Endothelial cell of umbilical vein (primary cell): ENCODE results near the gene ZNF618. TPM values are rescaled to one million over a fixed set of nuclear protein-coding genes. Genes with fewer than 3 reads are reported as not detected.

ENCODE experiments used
- BruUV-seq: library from RNA; stranded (reverse); fragments of 400-500 nt; replicated peaks from 2 replicates; lab custom pipeline; 2021; lab: Mats Ljungman, UMichigan
- CTCF ChIA-PET: fragments of 300-600, 350-600 bp; sonication (Branson Sonifier 250); formaldehyde crosslinking; loops from one replicate; lab custom pipeline; 2021; ENCODE audit warnings: antibody characterized with exemption, inconsistent platforms; lab: Charles Lee
- POLR2A ChIA-PET: fragments of 300-600, 350-600 bp; sonication (Branson Sonifier 250); formaldehyde crosslinking; loops from one replicate; lab custom pipeline; 2021; ENCODE audit warnings: antibody characterized with exemption, inconsistent platforms; lab: Charles Lee
- DNase-seq: peaks from one replicate; pipeline ENCODE4 v3.0.0-alpha.2; 2011; ENCODE audit warnings: low read depth, low spot score
- FAIRE-seq: peaks from 2 replicates; lab custom pipeline; 2011; peaks lifted over from hg19 to GRCh38; lab: Jason Lieb, UNC
- H2AFZ ChIP-seq: 2 replicates; pipeline ENCODE4 v1.6.0; 2012; ENCODE audit warnings: low read depth, low read length, control low read depth, inconsistent platforms
- H3K27ac ChIP-seq: 2 replicates; pipeline ENCODE4 v1.5.1; 2011; ENCODE audit warnings: low read depth, mild to moderate bottlenecking, control low read depth, low read length, moderate library complexity; ENCODE audit not compliant: insufficient read depth
- H3K27me3 ChIP-seq, 2 experiments: 2 replicates each; pipeline versions ENCODE4 v1.6.0 to v1.6.1; 2011; ENCODE audit warnings: low read length in 2 of 2, mixed read lengths in 1 of 2; ENCODE audit not compliant: control insufficient read depth in 2 of 2, insufficient read depth in 2 of 2
- H3K36me3 ChIP-seq, 2 experiments: 2 replicates in 1 of 2; 3 replicates in 1 of 2; pipeline ENCODE4 v1.5.1; 2011; ENCODE audit warnings: low read length in 2 of 2, mild to moderate bottlenecking in 1 of 2, moderate library complexity in 1 of 2; ENCODE audit not compliant: control insufficient read depth in 2 of 2, insufficient read depth in 2 of 2; ENCODE audit errors: extremely low read depth in 1 of 2
- H3K4me1 ChIP-seq: 3 replicates; pipeline ENCODE4 v1.5.1; 2011; ENCODE audit warnings: mild to moderate bottlenecking, low read length; ENCODE audit not compliant: control insufficient read depth, insufficient read depth; ENCODE audit errors: extremely low read depth
- H3K4me2 ChIP-seq: 2 replicates; pipeline ENCODE4 v1.6.1; 2011; ENCODE audit warnings: low read length, control low read depth, mixed read lengths; ENCODE audit not compliant: insufficient read depth
- H3K4me3 ChIP-seq, 3 experiments: fragments of 200-600 bp in 1 of 3; sonication (generic), shearing (Covaris generic) in 1 of 3; replicated peaks in 1 of 3; 2 replicates each; pipeline ENCODE4 v1.5.1; 2011 to 2016; ENCODE audit warnings: control low read depth in 3 of 3, low read length in 3 of 3, mild to moderate bottlenecking in 2 of 3, inconsistent platforms in 1 of 3, low read depth in 1 of 3, moderate library complexity in 1 of 3; ENCODE audit not compliant: insufficient read depth in 1 of 3
- H3K79me2 ChIP-seq: 2 replicates; pipeline ENCODE4 v1.6.0; 2012; ENCODE audit warnings: low read length, inconsistent platforms; ENCODE audit not compliant: control insufficient read depth, insufficient read depth
- H3K9ac ChIP-seq: replicated peaks from 2 replicates; pipeline ENCODE3; 2011; ENCODE audit warnings: low read length, control low read depth; ENCODE audit not compliant: insufficient read depth; ENCODE audit errors: extremely low read depth
- H3K9me1 ChIP-seq: replicated peaks from 3 replicates; pipeline ENCODE4 v1.6.0; 2011; ENCODE audit warnings: mild to moderate bottlenecking, low read length; ENCODE audit not compliant: control insufficient read depth, insufficient read depth; ENCODE audit errors: extremely low read depth
- H3K9me3 ChIP-seq: replicated peaks from 2 replicates; pipeline ENCODE4 v1.5.1; 2012; ENCODE audit warnings: low read length, inconsistent platforms; ENCODE audit not compliant: control insufficient read depth, insufficient read depth
- H4K20me1 ChIP-seq: replicated peaks from 2 replicates; pipeline ENCODE3; 2011; ENCODE audit warnings: mild to moderate bottlenecking, low read length; ENCODE audit not compliant: control insufficient read depth, insufficient read depth; ENCODE audit errors: extremely low read depth
- CTCF ChIP-seq, 2 donors: IDR thresholded peaks; 1 replicate in 1 of 2; 2 replicates in 1 of 2; pipeline ENCODE4 v1.5.1; 2011; ENCODE audit warnings: low read length in 2 of 2, mild to moderate bottlenecking in 2 of 2, moderate library complexity in 2 of 2, control low read depth in 1 of 2, inconsistent platforms in 1 of 2, low read depth in 1 of 2; ENCODE audit not compliant: insufficient read depth in 1 of 2; ENCODE audit errors: extremely low read depth in 1 of 2
- FOS ChIP-seq: IDR thresholded peaks from 2 replicates; pipeline ENCODE4 v1.6.1; 2011; ENCODE audit warnings: mild to moderate bottlenecking, low read length, moderate library complexity, borderline replicate concordance; ENCODE audit not compliant: insufficient read depth
- GATA2 ChIP-seq: IDR thresholded peaks from 2 replicates; pipeline ENCODE4 v1.7.0; 2011; ENCODE audit warnings: low read depth, mild to moderate bottlenecking, moderate library complexity, mixed read lengths, low read length; ENCODE audit not compliant: insufficient read length, insufficient read depth
- JUN ChIP-seq: IDR thresholded peaks from 2 replicates; pipeline ENCODE4 v1.6.1; 2011; ENCODE audit warnings: borderline replicate concordance, low read depth; ENCODE audit not compliant: insufficient read length, insufficient read depth
- MYC ChIP-seq: IDR thresholded peaks from one replicate; pipeline ENCODE4 v1.6.1; 2011; ENCODE audit warnings: mild to moderate bottlenecking, low read depth, low read length
- dilution Hi-C: fragments of 300-500 bp; cut with MboI; formaldehyde crosslinking; loops from one replicate; pipeline ENCODE4 v1.15.0; 2019; ENCODE audit warnings: low sequenced_read_pairs; ENCODE audit not compliant: extremely low pct_ligation_motif_present
- intact Hi-C: fragments of 100-400 bp; cut with micrococcal nuclease; formaldehyde crosslinking; loops from one replicate; pipeline ENCODE4 v1.10.0; 2022
- polyA plus RNA-seq, 4 experiments: library from polyadenylated mRNA; depleted of rRNA in 3 of 4; stranded (reverse) in 3 of 4; unstranded in 1 of 4; fragments of >200 nt; gene quantifications; 2 replicates each; pipeline versions ENCODE4 v1.2.1 to v1.2.3, GENCODE V29; 2011 to 2012; ENCODE audit warnings: missing spikeins in 1 of 4
- total RNA-seq: library from RNA; stranded (reverse); gene quantifications from 2 replicates; pipeline ENCODE4 v1.2.3, GENCODE V29; 2021

Gene ZNF618
- total and polyA plus RNA-seq, 2 donors (not counting 3 experiments of a cell fraction or from before 2014, with no cell fraction given), result 22.6 to 80.3 TPM

GRCh38 chr9:113876993-113877368 lies 872 bp downstream of the ZNF618 start:
- Histone ChIP-seq H4K20me1 (no peaks in the 10 kb centered on the region), H3K9me1 (no peaks in the 10 kb centered on the region), H3K36me3 (no peaks in the 10 kb centered on the region), H3K79me2 (peaks cover 54% of the 10 kb centered on the region), H3K27ac (peak overlapping the region; percentile 77), H3K4me1 (peaks cover 27% of the 10 kb centered on the region), H2AFZ (no peak overlapping the region), H3K9me3 (no peaks in the 10 kb centered on the region), H3K4me3 (peak overlapping the region; percentile 98 to 100 (median 98)), H3K9ac (peak overlapping the region; percentile 96), H3K27me3 (no peaks in the 10 kb centered on the region), H3K4me2 (peak overlapping the region; percentile 99)
- dilution Hi-C loops, result no loop called here
- POLR2A ChIA-PET, result interaction anchor here (1.5 kb wide), 1 partner anchor 53 kb away, joined by 5 read pairs; no protein-coding TSS in a partner anchor
- FAIRE-seq, result no peak
- DNase-seq, result peak; percentile 32
- intact Hi-C loops, result loop anchor here (1.0 to 2.0 kb wide), 6 partner anchors 53 to 195 kb away; no protein-coding TSS in a partner anchor
- BruUV-seq, result TSS peak; percentile 47
- CTCF ChIA-PET, result interaction anchor here (0.6 to 3.6 kb wide), 38 partner anchors 9 to 439 kb away, joined by 3 to 56 read pairs (median 4); no protein-coding TSS in a partner anchor
- no peak for TF ChIP-seq MYC
- TF ChIP-seq GATA2, result no peak
- TF ChIP-seq FOS, result no peak
- TF ChIP-seq CTCF (IDR thresholded peaks at IDR 0.05; ENCODE audit: extremely low read depth in 1 of 2, insufficient read depth in 1 of 2, low read depth in 1 of 2, low read length in 2 of 2), result no peak
- no peak for TF ChIP-seq JUN
